Ovary (tissue), 9 donors: ENCODE measurements around the gene HAPLN1. TPM values are rescaled to one million over a fixed set of nuclear protein-coding genes. Genes with fewer than 3 reads are reported as not detected.

Experiments used
- DNase-seq, 5 donors: peaks; one replicate each; pipeline ENCODE4 v3.0.0-alpha.2; 2019 to 2020
- H3K27ac ChIP-seq, 2 donors: fragments of 200-600 bp; one replicate each; pipeline versions ENCODE4 v1.5.1 to v1.8.0; 2019 to 2022
- H3K27me3 ChIP-seq: fragments of 200-600 bp; one replicate; pipeline ENCODE4 v1.8.0; 2022
- H3K36me3 ChIP-seq: fragments of 200-600 bp; sonication (generic); one replicate; pipeline ENCODE4 v1.5.1; 2019
- H3K4me1 ChIP-seq: one replicate; pipeline ENCODE4 v1.8.1; 2013; ENCODE audit warnings: mild to moderate bottlenecking, moderate library complexity; ENCODE audit not compliant: insufficient read depth
- H3K4me3 ChIP-seq: fragments of 200-600 bp; sonication (generic); one replicate; pipeline ENCODE4 v1.5.1; 2017
- H3K9me3 ChIP-seq, 2 donors: fragments of 200-600 bp in 1 of 2; sonication (generic) in 1 of 2; one replicate each; pipeline versions ENCODE4 v1.5.1 to v1.8.1; 2013 to 2019; ENCODE audit warnings: mild to moderate bottlenecking in 1 of 2, moderate library complexity in 1 of 2
- EP300 ChIP-seq: sonication (generic); formaldehyde crosslinking; IDR thresholded peaks from one replicate; pipeline ENCODE4 v1.6.1; 2017; ENCODE audit warnings: antibody characterized with exemption
- POLR2A ChIP-seq: fragments of 450-650 bp; IDR thresholded peaks from one replicate; pipeline ENCODE4 v1.6.1; 2017; ENCODE audit warnings: antibody characterized with exemption, mild to moderate bottlenecking, moderate library complexity
- WGBS, 3 donors: extraction: QIAGEN DNeasy Blood & Tissue Kit in 1 of 3; methylation state at CpG; one replicate each; pipeline versions ENCODE4 v1.1.5 to v1.1.7; 2013 to 2017; 5-methylcytosine and 5-hydroxymethylcytosine counted together
- intact Hi-C, 4 donors: fragments of 100-400 bp; cut with DNase I; formaldehyde crosslinking; loops; one replicate each; pipeline versions ENCODE4 v1.11.0 to v1.15.1; 2022 to 2023
- polyA plus RNA-seq, 2 donors: library from polyadenylated mRNA; stranded (reverse); fragments of 200-250 nt in 1 of 2; fragments of 350-450 nt in 1 of 2; fragmentation: Illumina TruSeq in 1 of 2; extraction: RNeasy Lipid Tissue Mini Kit (QIAGEN cat#74804) in 1 of 2; gene quantifications; one replicate each; pipeline ENCODE4 v1.2.3, GENCODE V29; 2013 to 2014
- total RNA-seq, 7 donors: library from RNA; depleted of rRNA in 2 of 7; stranded (reverse); fragments of >200 nt in 2 of 7; fragmentation: NEBNext Ultra II Directional in 3 of 7; extraction: Animal tissue kit (Norgen Biotek cat#: 25700) in 3 of 7; gene quantifications; one replicate each; pipeline versions ENCODE4 v1.1.0 to v1.2.4, GENCODE V29; 2016 to 2023
- TF ChIP-seq, protein P1 (sequence below), 3 donors: fragments of 450-650 bp in 2 of 3; fragments of 200-600 bp in 1 of 3; IDR thresholded peaks; one replicate each; pipeline versions ENCODE4 v1.5.1 to v1.8.0; 2016 to 2022; ENCODE audit warnings: antibody characterized with exemption in 3 of 3, mild to moderate bottlenecking in 1 of 3
- donor health status: DM: no; HTN: no; CAD: no; lungs with moderate emphysema.
- donor health status: DM: no; HTN: no; CAD: no.
- donor health status: Bipolar disorder and iron deficiency.
- donor health status: DM: yes; HTN: yes; CAD: no.
- donor health status: DM: no; HTN: no; CAD: no.
- donor health status: DM: yes; HTN: yes; CAD: no.

HAPLN1 gene
- total and polyA plus RNA-seq, 9 donors, result 0.40 to 0.44 TPM; not detected in 7

- Histone ChIP-seq H3K36me3 (no peaks in the 10 kb centered on the region), H3K27me3 (no peaks in the 10 kb centered on the region), H3K27ac (no peak overlapping the region), H3K9me3 (no peaks in the 10 kb centered on the region), H3K4me3 (no peak overlapping the region), H3K4me1 (no peaks in the 10 kb centered on the region)
- DNase-seq, result no peak
- intact Hi-C loops, result no loop called here
- WGBS, 3 donors, result 80 to 84% (median 83%) methylated on average over 1 of the region's 1 CpG
- TF ChIP-seq, protein P1, sequence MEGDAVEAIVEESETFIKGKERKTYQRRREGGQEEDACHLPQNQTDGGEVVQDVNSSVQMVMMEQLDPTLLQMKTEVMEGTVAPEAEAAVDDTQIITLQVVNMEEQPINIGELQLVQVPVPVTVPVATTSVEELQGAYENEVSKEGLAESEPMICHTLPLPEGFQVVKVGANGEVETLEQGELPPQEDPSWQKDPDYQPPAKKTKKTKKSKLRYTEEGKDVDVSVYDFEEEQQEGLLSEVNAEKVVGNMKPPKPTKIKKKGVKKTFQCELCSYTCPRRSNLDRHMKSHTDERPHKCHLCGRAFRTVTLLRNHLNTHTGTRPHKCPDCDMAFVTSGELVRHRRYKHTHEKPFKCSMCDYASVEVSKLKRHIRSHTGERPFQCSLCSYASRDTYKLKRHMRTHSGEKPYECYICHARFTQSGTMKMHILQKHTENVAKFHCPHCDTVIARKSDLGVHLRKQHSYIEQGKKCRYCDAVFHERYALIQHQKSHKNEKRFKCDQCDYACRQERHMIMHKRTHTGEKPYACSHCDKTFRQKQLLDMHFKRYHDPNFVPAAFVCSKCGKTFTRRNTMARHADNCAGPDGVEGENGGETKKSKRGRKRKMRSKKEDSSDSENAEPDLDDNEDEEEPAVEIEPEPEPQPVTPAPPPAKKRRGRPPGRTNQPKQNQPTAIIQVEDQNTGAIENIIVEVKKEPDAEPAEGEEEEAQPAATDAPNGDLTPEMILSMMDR (IDR thresholded peaks at IDR 0.05), result no peak
- TF ChIP-seq EP300 (no peak), POLR2A (no peak)
These were observed 80.7 kb downstream of the HAPLN1 start for GRCh38 chr5:83639911-83640310.

- H3K4me3 ChIP-seq, result no peak overlapping the region
- 17 to 25% (median 24%) methylated on average over 6 of the region's 6 CpGs for WGBS, 3 donors
- peaks cover 2% of the 10 kb centered on the region for H3K27me3 ChIP-seq
- TF ChIP-seq, protein P1 (IDR thresholded peaks at IDR 0.05), result no peak
- no peak for DNase-seq
- intact Hi-C loops, result no loop called here
- H3K9me3 ChIP-seq, result no peaks in the 10 kb centered on the region
- H3K27ac ChIP-seq, result no peak overlapping the region
- no peaks in the 10 kb centered on the region for H3K36me3 ChIP-seq
- H3K4me1 ChIP-seq, result no peaks in the 10 kb centered on the region
These were observed 84.5 kb downstream of the HAPLN1 start for GRCh38 chr5:83636156-83636555.

GRCh38 chr5:83633285-83633684, 87.4 kb downstream of the HAPLN1 start:
- no peak overlapping the region for H3K4me3 ChIP-seq
- H3K27ac ChIP-seq, result no peak overlapping the region
- peaks cover 3% of the 10 kb centered on the region for H3K4me1 ChIP-seq
- intact Hi-C loops, result no loop called here
- peaks cover 2% of the 10 kb centered on the region for H3K27me3 ChIP-seq
- DNase-seq, result no peak
- 89 to 96% (median 94%) methylated on average over 2 of the region's 2 CpGs for WGBS, 3 donors
- no peaks in the 10 kb centered on the region for H3K9me3 ChIP-seq
- TF ChIP-seq, protein P1 (IDR thresholded peaks at IDR 0.05), result no peak
- TF ChIP-seq EP300, result no peak
- TF ChIP-seq POLR2A, result no peak
- no peaks in the 10 kb centered on the region for H3K36me3 ChIP-seq

DNA sequence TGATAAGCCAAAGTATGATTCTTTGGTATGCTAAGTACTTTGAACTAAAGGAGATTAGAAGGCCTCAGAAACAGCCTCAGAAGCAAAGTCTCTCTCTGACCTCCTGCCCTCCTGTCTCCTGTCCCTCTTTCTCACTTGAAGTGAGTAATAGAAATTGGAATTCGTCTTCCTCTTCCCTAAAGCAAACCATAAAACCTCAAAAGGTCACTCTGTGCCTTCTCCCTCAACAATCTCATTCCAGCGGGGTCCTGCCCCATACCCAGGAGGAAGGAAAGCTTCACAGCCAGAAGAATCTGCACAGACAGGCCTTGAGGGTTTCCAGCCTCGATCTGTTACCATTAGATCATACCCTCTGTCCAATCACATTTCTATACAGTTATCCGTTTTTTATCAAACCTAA, 87.8 kb downstream of the HAPLN1 start:
- no peaks in the 10 kb centered on the region for H3K9me3 ChIP-seq
- H3K27ac ChIP-seq, result no peak overlapping the region
- H3K27me3 ChIP-seq, result peaks cover 2% of the 10 kb centered on the region
- H3K4me1 ChIP-seq, result peaks cover 3% of the 10 kb centered on the region
- intact Hi-C loops, result no loop called here
- 43 to 51% (median 51%) methylated on average over 4 of the region's 4 CpGs for WGBS, 3 donors
- H3K4me3 ChIP-seq, result no peak overlapping the region
- H3K36me3 ChIP-seq, result no peaks in the 10 kb centered on the region
- TF ChIP-seq POLR2A (no peak), EP300 (no peak)
- TF ChIP-seq, protein P1 (IDR thresholded peaks at IDR 0.05), result no peak
- DNase-seq, result no peak

- DNase-seq, result no peak
- TF ChIP-seq EP300 (no peak), POLR2A (no peak)
- TF ChIP-seq, protein P1 (IDR thresholded peaks at IDR 0.05), result no peak
- intact Hi-C loops, result no loop called here
- Histone ChIP-seq H3K36me3 (no peaks in the 10 kb centered on the region), H3K27me3 (no peaks in the 10 kb centered on the region), H3K4me1 (peaks cover 3% of the 10 kb centered on the region), H3K9me3 (no peaks in the 10 kb centered on the region), H3K4me3 (no peak overlapping the region), H3K27ac (no peak overlapping the region)
- WGBS, 3 donors, result 30 to 47% (median 30%) methylated on average over 2 of the region's 2 CpGs
These were observed 92.3 kb downstream of the HAPLN1 start for GRCh38 chr5:83628360-83628759.
